HepG2 (cell line): ENCODE data around the gene DHX8. TPM values are rescaled to one million over a fixed set of nuclear protein-coding genes. Genes with fewer than 3 reads are reported as not detected.

Source experiments
- ARID5B ChIP-seq: IDR thresholded peaks from 2 replicates; pipeline ENCODE4 v1.4.0; 2020; ENCODE audit warnings: mild to moderate bottlenecking, missing genetic modification reagents
- ATF1 ChIP-seq: IDR thresholded peaks from 2 replicates; pipeline ENCODE4 v1.6.1; 2016; ENCODE audit warnings: mild to moderate bottlenecking, control low read depth
- CEBPG ChIP-seq: IDR thresholded peaks from 2 replicates; pipeline ENCODE4 v1.6.1; 2016
- DMTF1 ChIP-seq: sonication (generic); formaldehyde crosslinking; IDR thresholded peaks from 2 replicates; pipeline ENCODE4 v1.4.0; 2020; ENCODE audit warnings: mild to moderate bottlenecking, missing genetic modification reagents
- GTF3A ChIP-seq: sonication (generic); formaldehyde crosslinking; conservative IDR thresholded peaks from 2 replicates; pipeline ENCODE4 v1.4.0; 2020; ENCODE audit warnings: mild to moderate bottlenecking, missing genetic modification reagents
- HNRNPUL1 ChIP-seq: fragments of 200-400 bp; formaldehyde crosslinking; IDR thresholded peaks from 2 replicates; pipeline ENCODE4 v1.6.1; 2017; ENCODE audit warnings: low read depth, mild to moderate bottlenecking, low read length, moderate library complexity
- KAT8 ChIP-seq: IDR thresholded peaks from 2 replicates; pipeline ENCODE4 v1.6.1; 2016; ENCODE audit warnings: missing genetic modification reagents, missing compliant biosample characterization
- KLF12 ChIP-seq: sonication (generic); formaldehyde crosslinking; IDR thresholded peaks from 2 replicates; pipeline ENCODE4 v1.4.0; 2020; ENCODE audit warnings: missing genetic modification reagents, borderline replicate concordance
- MBNL3 ChIP-seq: fragments of 250-450 bp; sonication (Bioruptor Pico); conservative IDR thresholded peaks from 2 replicates; pipeline ENCODE4 v1.8.0; 2022; ENCODE audit warnings: mild to moderate bottlenecking, inconsistent platforms
- ZBTB4 ChIP-seq: sonication (generic); formaldehyde crosslinking; IDR thresholded peaks from 2 replicates; pipeline ENCODE4 v1.4.0; 2020; ENCODE audit warnings: missing genetic modification reagents, mild to moderate bottlenecking, borderline replicate concordance
- ZNF484 ChIP-seq: sonication (generic); formaldehyde crosslinking; IDR thresholded peaks from 2 replicates; pipeline ENCODE4 v1.5.1; 2020; ENCODE audit warnings: mild to moderate bottlenecking, low read depth, missing genetic modification reagents, borderline replicate concordance
- ZNF569 ChIP-seq: sonication (generic); formaldehyde crosslinking; IDR thresholded peaks from 2 replicates; pipeline ENCODE4 v1.5.0; 2020; ENCODE audit warnings: mild to moderate bottlenecking, missing genetic modification reagents, moderate library complexity, borderline replicate concordance
- ZNF577 ChIP-seq: sonication (generic); formaldehyde crosslinking; IDR thresholded peaks from 2 replicates; pipeline ENCODE4 v1.4.0; 2020; ENCODE audit warnings: mild to moderate bottlenecking, low read depth, missing genetic modification reagents, borderline replicate concordance
- polyA plus RNA-seq, 8 experiments: library from polyadenylated mRNA; depleted of rRNA in 3 of 8; stranded (reverse) in 7 of 8; unstranded in 1 of 8; fragments of >200 nt; fragmentation: Illumina TruSeq in 4 of 8; extraction: Trizol in 4 of 8; gene quantifications; 2 replicates each; pipeline versions ENCODE4 v1.2.1 to v1.2.3, GENCODE V29; 2011 to 2016; ENCODE audit warnings: low read depth in 4 of 8, missing spikeins in 1 of 8, mixed read lengths in 1 of 8; ENCODE audit not compliant: insufficient read depth in 1 of 8
- total RNA-seq, 5 experiments: library from RNA; depleted of rRNA; stranded (reverse); fragments of >200 nt; fragmentation: Illumina TruSeq; extraction: Trizol; gene quantifications; 2 replicates each; pipeline ENCODE4 v1.2.3, GENCODE V29; 2016; ENCODE audit warnings: low read depth in 1 of 5
- TF ChIP-seq, protein P1 (sequence below): sonication (generic); formaldehyde crosslinking; conservative IDR thresholded peaks from 2 replicates; pipeline ENCODE4 v1.8.0; 2022; ENCODE audit warnings: low read depth, missing genetic modification reagents
- TF ChIP-seq, protein P2 (sequence below): sonication (generic); formaldehyde crosslinking; IDR thresholded peaks from 2 replicates; pipeline ENCODE4 v1.4.0; 2020; ENCODE audit warnings: mild to moderate bottlenecking, missing genetic modification reagents, borderline replicate concordance

The DHX8 gene
- total and polyA plus RNA-seq, 2 of the 13 experiments (the other 11 are each of a cell fraction or from before 2014, with no cell fraction given): 24.8 to 48.9 TPM

DNA sequence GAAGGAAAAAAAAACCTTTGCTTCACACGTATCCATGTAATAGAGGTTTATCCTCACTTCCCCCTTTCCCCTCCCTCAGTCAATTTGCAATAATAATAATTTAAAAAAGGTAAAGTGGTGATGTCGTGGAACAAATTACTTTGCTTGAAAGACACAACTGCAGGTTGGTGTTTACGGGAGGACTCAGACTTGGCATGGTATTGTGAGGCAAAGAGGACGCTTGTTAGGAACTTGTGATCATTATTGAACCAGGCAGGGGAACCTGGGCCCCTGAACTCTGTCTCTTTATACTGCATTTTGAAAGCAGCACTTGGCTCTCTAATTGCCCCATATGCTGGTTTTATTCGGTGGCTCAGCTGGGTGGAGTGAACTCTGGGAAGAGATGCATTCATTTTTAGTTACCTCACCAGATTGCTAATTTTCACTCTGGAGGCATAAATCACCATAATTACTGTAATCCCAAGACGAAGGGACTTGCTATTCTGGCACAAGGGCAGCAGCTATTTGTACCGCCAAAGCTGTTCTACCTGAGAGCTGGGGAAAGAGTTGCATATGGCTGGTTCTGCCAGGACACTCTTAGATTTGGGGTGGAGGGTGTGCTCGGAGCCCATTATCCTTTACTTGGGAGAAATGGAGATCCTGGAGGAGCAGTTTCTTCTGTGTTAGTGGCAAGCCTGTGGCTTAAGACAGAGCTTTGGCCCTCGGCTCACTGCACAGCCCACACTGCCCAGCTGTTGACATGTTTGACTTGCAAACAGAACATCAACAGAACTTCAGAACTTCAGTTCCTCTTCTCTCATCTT is 5.7 kb upstream of the DHX8 start (continued):
- TF ChIP-seq ARID5B (CRISPR knock-in tag): peak; percentile 88
- TF ChIP-seq, protein P1, sequence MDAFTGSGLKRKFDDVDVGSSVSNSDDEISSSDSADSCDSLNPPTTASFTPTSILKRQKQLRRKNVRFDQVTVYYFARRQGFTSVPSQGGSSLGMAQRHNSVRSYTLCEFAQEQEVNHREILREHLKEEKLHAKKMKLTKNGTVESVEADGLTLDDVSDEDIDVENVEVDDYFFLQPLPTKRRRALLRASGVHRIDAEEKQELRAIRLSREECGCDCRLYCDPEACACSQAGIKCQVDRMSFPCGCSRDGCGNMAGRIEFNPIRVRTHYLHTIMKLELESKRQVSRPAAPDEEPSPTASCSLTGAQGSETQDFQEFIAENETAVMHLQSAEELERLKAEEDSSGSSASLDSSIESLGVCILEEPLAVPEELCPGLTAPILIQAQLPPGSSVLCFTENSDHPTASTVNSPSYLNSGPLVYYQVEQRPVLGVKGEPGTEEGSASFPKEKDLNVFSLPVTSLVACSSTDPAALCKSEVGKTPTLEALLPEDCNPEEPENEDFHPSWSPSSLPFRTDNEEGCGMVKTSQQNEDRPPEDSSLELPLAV (CRISPR knock-in tag): no peak
- TF ChIP-seq ZNF569 (CRISPR knock-in tag): no peak
- no peak for TF ChIP-seq KAT8
- peak; percentile 35; the same call in 1 of the 2 replicates for TF ChIP-seq CEBPG
- TF ChIP-seq DMTF1: no peak
- TF ChIP-seq HNRNPUL1: no peak
- no peak for TF ChIP-seq ZBTB4
- 0 out of 2 replicates have a peak, but pooled peaks have one; percentile 21 for TF ChIP-seq ATF1
- no peak for TF ChIP-seq GTF3A (CRISPR knock-in tag)
- no peak for TF ChIP-seq ZNF577
- TF ChIP-seq KLF12 (CRISPR knock-in tag): no peak
- no peak for TF ChIP-seq MBNL3
- TF ChIP-seq, protein P2, sequence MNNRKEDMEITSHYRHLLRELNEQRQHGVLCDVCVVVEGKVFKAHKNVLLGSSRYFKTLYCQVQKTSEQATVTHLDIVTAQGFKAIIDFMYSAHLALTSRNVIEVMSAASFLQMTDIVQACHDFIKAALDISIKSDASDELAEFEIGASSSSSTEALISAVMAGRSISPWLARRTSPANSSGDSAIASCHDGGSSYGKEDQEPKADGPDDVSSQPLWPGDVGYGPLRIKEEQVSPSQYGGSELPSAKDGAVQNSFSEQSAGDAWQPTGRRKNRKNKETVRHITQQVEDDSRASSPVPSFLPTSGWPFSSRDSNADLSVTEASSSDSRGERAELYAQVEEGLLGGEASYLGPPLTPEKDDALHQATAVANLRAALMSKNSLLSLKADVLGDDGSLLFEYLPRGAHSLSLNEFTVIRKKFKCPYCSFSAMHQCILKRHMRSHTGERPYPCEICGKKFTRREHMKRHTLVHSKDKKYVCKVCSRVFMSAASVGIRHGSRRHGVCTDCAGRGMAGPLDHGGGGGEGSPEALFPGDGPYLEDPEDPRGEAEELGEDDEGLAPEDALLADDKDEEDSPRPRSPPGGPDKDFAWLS (CRISPR knock-in tag): 0 out of 2 replicates have a peak, but pooled peaks have one; percentile 28
- no peak for TF ChIP-seq ZNF484 (CRISPR knock-in tag)
